Lower leg skin (tissue), 3 donors: ENCODE measurements around the gene GOLGA8T.
"Not testable (repeated sequence)": the region's sequence is repeated elsewhere in the genome, so short reads cannot be mapped to it uniquely, and the experiment has no call there.

Source experiments
- CTCF ChIP-seq, 3 donors: fragments of 450-650 bp; IDR thresholded peaks; one replicate each; pipeline ENCODE4 v1.5.1; 2016; ENCODE audit warnings: antibody characterized with exemption in 3 of 3, mild to moderate bottlenecking in 3 of 3, moderate library complexity in 2 of 3
- POLR2A ChIP-seq, 2 donors: fragments of 450-650 bp; IDR thresholded peaks; one replicate each; pipeline ENCODE4 v1.6.1; 2016 to 2017; ENCODE audit warnings: antibody characterized with exemption in 2 of 2, mild to moderate bottlenecking in 1 of 2, moderate library complexity in 1 of 2

DNA sequence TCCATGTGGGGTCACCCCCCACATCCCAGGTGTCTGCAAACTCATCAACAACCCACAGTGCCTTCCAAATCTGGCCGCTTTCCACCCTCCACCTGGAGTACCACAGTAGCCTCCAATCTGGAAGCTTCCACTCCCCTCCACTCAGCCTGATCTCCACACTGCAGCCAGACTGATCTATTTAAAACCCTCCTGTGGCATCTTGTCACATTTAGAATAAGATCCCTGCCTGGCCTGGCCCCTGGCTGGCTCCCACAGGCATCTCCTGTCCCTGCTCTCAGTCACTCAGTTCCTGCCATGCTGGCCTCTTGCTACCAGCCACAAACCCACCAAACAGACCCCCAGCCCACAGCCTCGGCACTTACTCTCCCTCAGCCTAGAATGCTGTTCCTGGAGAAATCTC lies 28.9 kb downstream of the GOLGA8T start:
- not testable (repeated sequence) for TF ChIP-seq CTCF, POLR2A (IDR thresholded peaks at IDR 0.05)
